CD4-positive, alpha-beta T cell treated with Interleukin-10 for 1 hour (primary cell): ENCODE results near the gene CDH22.

Experiments
- DNase-seq: peaks from one replicate; pipeline ENCODE4 v3.0.0-alpha.2; 2020

The CDH22 gene

GRCh38 chr20:46212252-46212651 lies 96.0 kb downstream of the CDH22 start:
- DNase-seq = no peak

DNA sequence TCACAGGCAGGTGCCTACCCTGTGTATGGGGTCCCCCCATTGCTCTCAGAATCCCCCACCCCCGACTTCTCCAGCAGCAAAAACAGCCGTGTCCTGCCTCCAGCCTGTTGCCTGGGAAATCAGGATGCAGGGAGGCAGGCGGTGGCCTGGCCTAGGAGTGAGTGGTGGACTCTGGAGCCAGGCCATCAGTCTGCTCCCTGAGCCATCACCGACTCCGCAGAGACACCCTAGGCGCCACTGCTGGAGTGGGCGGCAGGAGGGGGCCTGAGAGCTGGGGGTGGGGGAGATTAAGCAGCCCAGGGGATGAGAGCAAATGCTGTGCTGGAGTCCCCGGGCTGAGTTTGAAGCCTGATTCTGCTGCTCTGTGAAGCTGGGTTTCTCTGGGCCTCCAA lies 97.0 kb downstream of the CDH22 start:
- no peak for DNase-seq

DNA sequence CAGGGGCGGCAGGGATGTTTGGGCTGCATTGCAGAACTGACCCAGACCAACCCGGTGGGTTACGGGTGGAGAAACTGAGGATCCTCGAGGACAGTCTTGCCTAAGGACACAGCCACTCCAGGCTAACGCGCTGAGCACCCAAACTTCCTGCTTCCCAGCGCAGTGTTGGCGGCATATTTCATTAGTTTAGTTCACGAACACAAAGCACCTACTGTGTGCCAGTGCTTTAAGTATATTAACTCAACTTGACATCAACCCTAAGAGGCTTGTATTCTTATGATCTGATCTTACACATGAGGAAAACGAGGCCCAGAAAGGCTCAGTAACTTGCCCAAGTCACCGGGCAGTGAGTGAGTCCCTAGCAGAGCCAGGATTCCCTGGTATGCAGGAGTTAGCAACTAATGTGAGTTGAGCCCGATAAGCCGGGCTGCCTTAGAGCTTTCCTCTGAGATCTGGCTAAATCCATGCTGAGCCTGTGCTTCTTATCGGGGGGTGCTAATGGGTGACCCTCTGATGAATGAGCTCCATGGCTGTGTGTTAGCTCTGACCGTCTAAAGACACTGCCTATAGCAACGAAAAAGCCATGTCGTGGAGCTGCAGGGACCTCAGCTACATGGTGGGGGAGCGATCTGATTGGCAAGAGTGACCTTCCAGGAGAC lies 97.5 kb downstream of the CDH22 start:
- no peak for DNase-seq

DNA sequence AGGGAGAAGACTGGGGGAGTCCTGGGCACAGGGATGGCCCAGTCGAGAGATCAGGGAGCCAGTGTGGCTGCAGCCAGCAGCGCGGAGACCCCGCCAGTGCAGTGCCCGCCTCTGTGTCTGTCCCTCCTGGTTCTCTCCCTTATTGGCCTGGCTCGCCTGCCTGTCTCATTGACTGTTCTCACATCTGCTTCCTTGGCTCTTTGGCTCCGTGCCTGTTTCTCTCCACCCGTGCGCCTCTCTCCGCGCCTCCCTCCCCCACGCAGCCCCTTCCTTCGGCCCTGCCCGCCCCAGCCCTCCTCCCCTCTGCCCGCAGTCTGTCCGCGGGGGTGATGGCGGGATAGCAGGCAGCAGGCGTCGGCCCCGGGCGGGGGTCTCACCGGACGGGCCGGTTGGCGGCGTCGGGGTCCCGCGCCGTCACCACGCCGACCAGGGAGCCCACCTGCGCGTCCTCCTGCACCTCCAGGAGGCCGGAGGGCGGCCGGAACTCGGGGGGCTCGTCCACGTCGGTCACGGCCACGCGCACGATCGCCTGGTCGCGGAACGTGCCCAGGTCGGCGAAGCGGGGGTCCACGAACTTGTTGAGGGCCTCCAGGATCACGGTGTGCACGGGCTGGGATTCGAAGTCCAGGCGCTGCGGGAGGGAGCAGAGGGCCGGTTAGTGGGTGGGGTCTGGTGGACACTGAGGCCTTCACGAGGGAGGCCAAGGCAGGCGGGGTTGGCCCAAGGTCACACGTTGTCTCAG lies 98.2 kb downstream of the CDH22 start:
- DNase-seq = no peak

- DNase-seq = no peak
Observed at GRCh38 chr20:46207793-46208192, 100.5 kb downstream of the CDH22 start.

GRCh38 chr20:46206992-46207549 lies 101.2 kb downstream of the CDH22 start:
- DNase-seq = no peak

GRCh38 chr20:46206025-46206424 lies 102.3 kb downstream of the CDH22 start:
- peak; percentile 4 for DNase-seq

DNA sequence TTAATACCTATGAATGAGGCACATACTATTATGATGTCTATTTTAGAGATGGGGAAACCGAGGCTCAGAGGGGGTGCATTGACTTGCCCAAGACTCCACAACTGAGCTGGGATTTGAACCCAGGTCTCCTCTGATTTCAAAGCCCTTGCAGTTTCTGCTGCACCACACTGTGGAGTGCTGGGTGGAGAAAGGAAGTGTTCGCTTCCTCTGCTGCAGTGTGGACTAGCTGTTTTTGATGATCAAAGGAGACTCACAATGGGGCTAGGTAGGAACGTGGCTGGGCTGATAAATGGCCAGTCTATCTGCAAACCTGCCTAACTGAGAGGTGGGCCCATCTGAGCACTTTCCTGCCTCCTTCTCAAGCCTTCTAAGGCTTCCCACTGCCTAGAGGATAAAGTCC lies 102.9 kb downstream of the CDH22 start:
- DNase-seq = no peak

GRCh38 chr20:46204594-46205186 lies 103.6 kb downstream of the CDH22 start:
- peak; percentile 11 for DNase-seq

- no peak for DNase-seq
Observed at GRCh38 chr20:46203510-46203837, 104.8 kb downstream of the CDH22 start.

GRCh38 chr20:46202766-46203509 lies 105.4 kb downstream of the CDH22 start:
- no peak for DNase-seq

- DNase-seq = no peak
Observed at GRCh38 chr20:46200582-46201570, 107.4 kb downstream of the CDH22 start.

GRCh38 chr20:46199198-46199597 lies 109.1 kb downstream of the CDH22 start:
- peak; percentile 2 for DNase-seq

- DNase-seq = no peak
Observed at GRCh38 chr20:46196990-46197389, 111.3 kb downstream of the CDH22 start.

DNA sequence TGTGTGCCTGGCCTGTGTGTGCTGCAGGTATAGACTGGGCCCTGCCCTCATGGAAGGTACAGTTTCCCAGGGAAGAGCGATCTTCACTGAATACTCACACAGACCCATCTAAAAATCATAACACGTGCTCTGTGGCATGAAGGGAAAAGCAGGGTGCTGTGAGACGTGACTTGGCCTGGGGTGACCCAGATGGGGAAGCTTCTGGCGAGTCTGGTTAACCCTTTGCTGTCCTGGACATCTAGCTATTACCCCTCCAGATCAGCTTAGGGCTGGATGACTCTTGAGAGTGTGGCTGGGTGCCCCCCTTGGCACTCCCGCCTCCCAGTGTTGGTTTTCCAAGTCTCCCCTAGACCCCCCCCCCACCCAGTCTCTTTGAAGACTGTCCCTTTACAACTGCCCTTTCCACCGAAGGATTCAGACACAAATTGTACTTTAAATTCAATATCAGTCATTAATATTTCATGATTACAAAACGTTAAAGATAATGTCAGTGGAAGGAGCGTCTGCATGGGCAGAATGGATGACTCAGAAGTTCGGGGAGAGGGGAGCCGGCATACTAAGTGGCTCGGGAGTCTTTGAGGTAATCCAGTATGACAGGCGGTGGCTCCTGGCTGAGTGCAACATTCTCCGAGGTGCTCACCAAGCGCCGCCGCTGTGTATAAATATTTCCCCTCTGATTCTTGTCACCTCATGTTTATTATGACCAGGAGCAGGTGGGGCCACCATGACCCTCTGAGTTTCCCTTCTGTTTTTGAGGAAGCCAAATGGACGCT lies 112.8 kb downstream of the CDH22 start:
- no peak for DNase-seq

DNA sequence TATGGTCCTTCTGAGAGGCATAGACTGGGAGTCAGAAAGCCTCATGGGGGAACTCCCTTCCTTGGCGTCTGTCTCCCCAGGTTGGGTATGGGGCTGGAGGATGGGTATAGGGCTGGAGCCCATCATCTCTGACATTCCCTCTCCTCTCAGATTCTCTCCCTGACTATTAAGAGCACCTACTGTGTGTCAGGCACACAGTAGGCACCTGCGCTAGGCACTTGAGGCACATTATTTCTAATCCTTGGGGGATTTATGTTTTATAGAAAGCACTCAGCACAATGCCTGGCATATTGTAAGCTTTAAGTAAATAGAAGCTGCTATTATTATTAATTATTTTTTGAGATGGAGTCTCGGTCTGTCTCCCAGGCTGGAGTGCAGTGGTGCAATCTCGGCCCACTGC lies 113.9 kb downstream of the CDH22 start:
- no peak for DNase-seq

DNA sequence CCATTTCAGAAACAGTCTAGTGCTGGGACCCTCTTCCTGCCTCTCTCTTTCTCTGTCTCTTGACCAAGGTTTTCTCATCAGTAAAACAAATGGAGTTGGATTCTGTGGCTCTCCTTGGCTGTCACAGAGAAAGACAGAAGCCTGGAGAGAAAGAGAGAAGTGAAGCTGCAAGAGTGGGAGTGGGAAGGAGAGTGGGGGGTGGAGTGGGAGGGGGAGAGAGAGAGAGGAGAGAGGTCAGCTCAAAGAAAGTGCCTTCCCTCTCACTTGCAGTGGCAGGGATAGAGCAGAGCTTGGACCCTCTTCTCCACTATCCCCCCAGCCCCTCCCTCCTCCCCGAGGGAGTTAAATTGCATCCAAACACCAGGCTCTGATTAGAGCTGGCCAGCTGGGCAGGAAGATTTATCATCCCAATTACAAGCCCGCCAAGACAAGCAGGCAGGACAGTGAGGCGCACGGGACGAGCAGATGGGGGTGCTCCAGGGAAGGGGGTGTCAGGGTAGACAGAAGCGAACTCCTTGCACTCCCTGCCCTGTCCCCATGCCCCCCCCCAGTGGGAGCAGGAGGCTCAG lies 115.8 kb downstream of the CDH22 start:
- DNase-seq = no peak

DNA sequence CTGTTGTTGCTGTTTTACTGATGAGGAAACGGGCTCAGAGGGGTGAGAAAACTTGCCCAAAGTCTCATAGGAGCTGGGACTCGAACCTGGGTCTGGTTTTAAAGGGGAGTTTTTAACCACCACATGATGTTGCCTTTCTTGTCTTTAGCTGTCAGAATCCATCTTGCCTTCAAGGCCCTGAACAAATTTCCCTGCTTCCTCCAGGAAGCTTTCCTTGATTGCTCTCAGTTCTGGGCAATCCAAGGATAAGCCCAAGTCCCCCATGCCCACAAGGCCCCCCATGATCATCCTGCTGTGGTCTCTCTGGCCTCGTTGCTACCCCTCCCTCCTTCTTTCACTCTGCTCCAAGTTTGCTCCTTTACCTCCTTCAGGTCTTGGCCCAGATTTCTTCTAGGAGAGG lies 116.7 kb downstream of the CDH22 start:
- no peak for DNase-seq

DNA sequence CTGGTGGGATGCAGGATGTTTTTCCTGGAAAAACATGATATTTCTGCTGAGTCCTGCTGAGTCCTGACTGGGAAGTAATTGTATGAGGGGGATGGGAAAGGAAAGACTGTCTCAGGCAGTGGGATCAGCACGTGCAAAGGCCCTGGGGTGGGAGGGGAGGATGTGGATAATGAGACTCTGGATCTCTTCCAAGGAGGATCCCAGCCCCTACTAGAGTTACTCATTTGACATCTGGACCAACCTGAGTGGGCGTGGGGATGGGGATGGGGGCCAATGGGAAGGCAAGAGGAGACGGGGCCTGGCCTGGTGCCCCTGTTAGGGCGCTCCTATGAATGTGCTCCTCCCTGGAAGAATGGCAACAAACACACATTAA lies 117.1 kb downstream of the CDH22 start:
- DNase-seq = no peak

- DNase-seq = no peak
Observed at GRCh38 chr20:46190478-46191167, 117.7 kb downstream of the CDH22 start.
